ENCODE measurements around the gene ANTXR1.

DNA sequence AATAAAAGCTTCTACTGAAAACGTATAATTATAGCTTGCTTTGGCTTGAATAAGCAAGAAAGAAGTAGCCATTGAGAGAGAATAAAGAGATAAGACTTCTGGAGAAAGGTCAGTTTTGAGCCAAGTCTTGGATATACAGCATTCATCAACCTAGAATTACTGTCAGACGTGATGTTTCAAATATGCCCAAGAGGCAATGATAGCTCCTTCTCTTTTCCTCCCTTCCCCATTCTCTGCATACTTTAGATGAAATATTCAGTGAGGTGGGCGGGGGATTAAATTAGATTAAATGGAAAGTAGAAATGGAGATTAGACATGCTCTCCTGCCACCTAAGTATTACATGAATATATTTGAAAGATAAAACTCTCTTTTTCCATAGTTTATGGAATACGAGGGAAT is 8.7 kb downstream of the ANTXR1 start:
- TF ChIP-seq, protein P1, sequence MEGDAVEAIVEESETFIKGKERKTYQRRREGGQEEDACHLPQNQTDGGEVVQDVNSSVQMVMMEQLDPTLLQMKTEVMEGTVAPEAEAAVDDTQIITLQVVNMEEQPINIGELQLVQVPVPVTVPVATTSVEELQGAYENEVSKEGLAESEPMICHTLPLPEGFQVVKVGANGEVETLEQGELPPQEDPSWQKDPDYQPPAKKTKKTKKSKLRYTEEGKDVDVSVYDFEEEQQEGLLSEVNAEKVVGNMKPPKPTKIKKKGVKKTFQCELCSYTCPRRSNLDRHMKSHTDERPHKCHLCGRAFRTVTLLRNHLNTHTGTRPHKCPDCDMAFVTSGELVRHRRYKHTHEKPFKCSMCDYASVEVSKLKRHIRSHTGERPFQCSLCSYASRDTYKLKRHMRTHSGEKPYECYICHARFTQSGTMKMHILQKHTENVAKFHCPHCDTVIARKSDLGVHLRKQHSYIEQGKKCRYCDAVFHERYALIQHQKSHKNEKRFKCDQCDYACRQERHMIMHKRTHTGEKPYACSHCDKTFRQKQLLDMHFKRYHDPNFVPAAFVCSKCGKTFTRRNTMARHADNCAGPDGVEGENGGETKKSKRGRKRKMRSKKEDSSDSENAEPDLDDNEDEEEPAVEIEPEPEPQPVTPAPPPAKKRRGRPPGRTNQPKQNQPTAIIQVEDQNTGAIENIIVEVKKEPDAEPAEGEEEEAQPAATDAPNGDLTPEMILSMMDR (IDR thresholded peaks at IDR 0.05 in 2 of 3, conservative IDR thresholded peaks at IDR 0.05 in 1 of 3; ENCODE audit: borderline replicate concordance in 1 of 3, insufficient read depth in 1 of 3, low read depth in 2 of 3, low read length in 2 of 3): no peak
- TF ChIP-seq FOSL1 (IDR thresholded peaks at IDR 0.05; ENCODE audit: low read depth) (no peak), ZFX (IDR thresholded peaks at IDR 0.05) (no peak), TCF7L2 (IDR thresholded peaks at IDR 0.05; ENCODE audit: borderline replicate concordance, extremely low read depth, insufficient read depth, insufficient read length) (no peak)
- TF ChIP-seq, protein P2, sequence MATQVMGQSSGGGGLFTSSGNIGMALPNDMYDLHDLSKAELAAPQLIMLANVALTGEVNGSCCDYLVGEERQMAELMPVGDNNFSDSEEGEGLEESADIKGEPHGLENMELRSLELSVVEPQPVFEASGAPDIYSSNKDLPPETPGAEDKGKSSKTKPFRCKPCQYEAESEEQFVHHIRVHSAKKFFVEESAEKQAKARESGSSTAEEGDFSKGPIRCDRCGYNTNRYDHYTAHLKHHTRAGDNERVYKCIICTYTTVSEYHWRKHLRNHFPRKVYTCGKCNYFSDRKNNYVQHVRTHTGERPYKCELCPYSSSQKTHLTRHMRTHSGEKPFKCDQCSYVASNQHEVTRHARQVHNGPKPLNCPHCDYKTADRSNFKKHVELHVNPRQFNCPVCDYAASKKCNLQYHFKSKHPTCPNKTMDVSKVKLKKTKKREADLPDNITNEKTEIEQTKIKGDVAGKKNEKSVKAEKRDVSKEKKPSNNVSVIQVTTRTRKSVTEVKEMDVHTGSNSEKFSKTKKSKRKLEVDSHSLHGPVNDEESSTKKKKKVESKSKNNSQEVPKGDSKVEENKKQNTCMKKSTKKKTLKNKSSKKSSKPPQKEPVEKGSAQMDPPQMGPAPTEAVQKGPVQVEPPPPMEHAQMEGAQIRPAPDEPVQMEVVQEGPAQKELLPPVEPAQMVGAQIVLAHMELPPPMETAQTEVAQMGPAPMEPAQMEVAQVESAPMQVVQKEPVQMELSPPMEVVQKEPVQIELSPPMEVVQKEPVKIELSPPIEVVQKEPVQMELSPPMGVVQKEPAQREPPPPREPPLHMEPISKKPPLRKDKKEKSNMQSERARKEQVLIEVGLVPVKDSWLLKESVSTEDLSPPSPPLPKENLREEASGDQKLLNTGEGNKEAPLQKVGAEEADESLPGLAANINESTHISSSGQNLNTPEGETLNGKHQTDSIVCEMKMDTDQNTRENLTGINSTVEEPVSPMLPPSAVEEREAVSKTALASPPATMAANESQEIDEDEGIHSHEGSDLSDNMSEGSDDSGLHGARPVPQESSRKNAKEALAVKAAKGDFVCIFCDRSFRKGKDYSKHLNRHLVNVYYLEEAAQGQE (IDR thresholded peaks at IDR 0.05; ENCODE audit: low read depth): no peak

Data from HCT116 (cell line).